Breast epithelium (tissue), 3 donors: ENCODE results near the gene LYST.

Experiments used
- CTCF ChIP-seq, 3 donors: fragments of 450-650 bp; IDR thresholded peaks; one replicate each; pipeline ENCODE4 v1.5.1; 2016 to 2017; ENCODE audit warnings: antibody characterized with exemption in 3 of 3, mild to moderate bottlenecking in 3 of 3, moderate library complexity in 3 of 3
- POLR2A ChIP-seq: fragments of 450-650 bp; IDR thresholded peaks from one replicate; pipeline ENCODE4 v1.6.1; 2016; ENCODE audit warnings: antibody characterized with exemption, mild to moderate bottlenecking, moderate library complexity
- POLR2AphosphoS5 ChIP-seq, 3 donors: sonication (generic); formaldehyde crosslinking; IDR thresholded peaks; one replicate each; pipeline ENCODE4 v1.6.1; 2017; ENCODE audit warnings: antibody characterized with exemption in 3 of 3

- TF ChIP-seq CTCF (IDR thresholded peaks at IDR 0.05) (no peak), POLR2A (no peak), POLR2AphosphoS5 (IDR thresholded peaks at IDR 0.05) (no peak)
These were observed 142.0 kb downstream of the LYST start for GRCh38 chr1:235724730-235725129.
